Activated naive CD8-positive, alpha-beta T cell treated with anti-CD3 and anti-CD28 coated beads, Interleukin-2, amount 10 ng/mL, durations not matched to agents 7 days and 5 days (primary cell): ENCODE results near the gene PPAN. TPM values are rescaled to one million over a fixed set of nuclear protein-coding genes. Genes with fewer than 3 reads are reported as not detected.

Source experiments
- ATAC-seq: fragments of 150-1000 bp; cut with Tn5 transposase; one replicate; pipeline ENCODE4 v1.10.0; 2021; ENCODE audit warnings: low read depth, moderate library complexity
- POLR2A ChIA-PET: fragments of 350-600 bp; sonication (Branson Sonifier 250); formaldehyde crosslinking; loops from one replicate; lab custom pipeline; 2021; ENCODE audit warnings: antibody characterized with exemption; lab: Charles Lee
- DNase-seq: peaks from one replicate; pipeline ENCODE4 v3.0.0; 2021
- H3K27ac Mint-ChIP-seq: one replicate; pipeline ENCODE4 v1.8.0; 2022; ENCODE audit warnings: mild to moderate bottlenecking, mixed read lengths
- H3K27me3 Mint-ChIP-seq: one replicate; pipeline ENCODE4 v1.8.0; 2022; ENCODE audit warnings: mild to moderate bottlenecking, moderate library complexity, mixed read lengths
- H3K36me3 Mint-ChIP-seq: one replicate; pipeline ENCODE4 v1.8.0; 2021; ENCODE audit warnings: mild to moderate bottlenecking, mixed read lengths
- H3K4me1 Mint-ChIP-seq: one replicate; pipeline ENCODE4 v1.8.0; 2021; ENCODE audit warnings: mixed read lengths
- H3K4me3 Mint-ChIP-seq: one replicate; pipeline ENCODE4 v1.8.0; 2022; ENCODE audit warnings: mild to moderate bottlenecking, moderate library complexity, mixed read lengths
- H3K9me3 Mint-ChIP-seq: one replicate; pipeline ENCODE4 v1.8.0; 2021; ENCODE audit warnings: mixed read lengths
- total RNA-seq, 2 experiments: library from RNA; stranded (reverse); gene quantifications; one replicate each; pipeline ENCODE4 v1.2.3, GENCODE V29; 2021

PPAN gene
- total RNA-seq, result 100 to 1,000 TPM; 104 to 112 TPM

- Mint-ChIP-seq H3K9me3 (no peaks in the 10 kb centered on the region), H3K4me1 (peaks cover 50% of the 10 kb centered on the region), H3K27ac (peak within 1 kb of the TSS; percentile 100), H3K36me3 (peaks cover 32% of the 10 kb centered on the region), H3K27me3 (no peaks in the 10 kb centered on the region), H3K4me3 (peak within 1 kb of the TSS; percentile 85)
- ATAC-seq (peak; percentile 72), DNase-seq (peak; percentile 94)
- POLR2A ChIA-PET, result interaction anchor here (0.6 to 5.7 kb wide), 10 partner anchors 8 to 280 kb away, joined by 3 to 112 read pairs (median 5); partner anchors contain the start of genes DNMT1, EIF3G and P2RY11
Measured at GRCh38 chr19:10106100-10106936, at the start of gene PPAN. Gene PPAN, plus strand, starts transcription at chr19:10106362. Its CDS starts 33 bp downstream, at chr19:10106395.

GRCh38 chr19:10061717-10062310, 44.3 kb upstream of the PPAN start:
- peaks cover 18% of the 10 kb centered on the region for H3K27me3 Mint-ChIP-seq
- DNase-seq, result no peak
- H3K9me3 Mint-ChIP-seq, result no peaks in the 10 kb centered on the region
- POLR2A ChIA-PET, result no interaction called here
- H3K36me3 Mint-ChIP-seq, result no peaks in the 10 kb centered on the region
- no peak for ATAC-seq
- no peak overlapping the region for H3K4me3 Mint-ChIP-seq
- no peak overlapping the region for H3K27ac Mint-ChIP-seq
- no peaks in the 10 kb centered on the region for H3K4me1 Mint-ChIP-seq

GRCh38 chr19:10068205-10068604, 38.0 kb upstream of the PPAN start:
- peaks cover 5% of the 10 kb centered on the region for H3K4me1 Mint-ChIP-seq
- peaks cover 20% of the 10 kb centered on the region for H3K27me3 Mint-ChIP-seq
- no peaks in the 10 kb centered on the region for H3K9me3 Mint-ChIP-seq
- H3K36me3 Mint-ChIP-seq, result no peaks in the 10 kb centered on the region
- no peak overlapping the region for H3K27ac Mint-ChIP-seq
- POLR2A ChIA-PET, result interaction anchor here (0.5 kb wide), 1 partner anchor 145 kb away, joined by 3 read pairs; no protein-coding TSS in a partner anchor
- DNase-seq, result no peak
- ATAC-seq, result peak; percentile 47
- no peak overlapping the region for H3K4me3 Mint-ChIP-seq

- ATAC-seq, result no peak
- peaks cover 14% of the 10 kb centered on the region for H3K27me3 Mint-ChIP-seq
- POLR2A ChIA-PET, result interaction anchor here (1.0 kb wide), 1 partner anchor 33 kb away, joined by 6 read pairs; no protein-coding TSS in a partner anchor
Measured at GRCh38 chr19:10069046-10069445, 37.1 kb upstream of the PPAN start.

GRCh38 chr19:10070730-10071446, 35.3 kb upstream of the PPAN start:
- H3K9me3 Mint-ChIP-seq, result no peaks in the 10 kb centered on the region
- peaks cover 16% of the 10 kb centered on the region for H3K27me3 Mint-ChIP-seq
- H3K36me3 Mint-ChIP-seq, result no peaks in the 10 kb centered on the region
- H3K27ac Mint-ChIP-seq, result no peak overlapping the region
- DNase-seq (no peak), ATAC-seq (no peak)
- POLR2A ChIA-PET, result no interaction called here
- no peak overlapping the region for H3K4me3 Mint-ChIP-seq
- H3K4me1 Mint-ChIP-seq, result peaks cover 5% of the 10 kb centered on the region

More at GRCh38 chr19:10069046-10069445, 37.1 kb upstream of the PPAN start:
- no peaks in the 10 kb centered on the region for H3K36me3 Mint-ChIP-seq
- no peak overlapping the region for H3K27ac Mint-ChIP-seq
- no peak for DNase-seq
- no peaks in the 10 kb centered on the region for H3K9me3 Mint-ChIP-seq
- H3K4me1 Mint-ChIP-seq, result peaks cover 5% of the 10 kb centered on the region
- no peak overlapping the region for H3K4me3 Mint-ChIP-seq

GRCh38 chr19:10074153-10074552, 32.0 kb upstream of the PPAN start:
- ATAC-seq, result peak; percentile 76
- H3K27ac Mint-ChIP-seq, result no peak overlapping the region
- no peaks in the 10 kb centered on the region for H3K36me3 Mint-ChIP-seq
- H3K9me3 Mint-ChIP-seq, result no peaks in the 10 kb centered on the region
- peaks cover 21% of the 10 kb centered on the region for H3K27me3 Mint-ChIP-seq
- H3K4me1 Mint-ChIP-seq, result no peaks in the 10 kb centered on the region
- POLR2A ChIA-PET, result interaction anchor here (1.5 kb wide), 1 partner anchor 38 kb away, joined by 4 read pairs; the partner anchor contains the start of gene P2RY11
- DNase-seq, result no peak
- H3K4me3 Mint-ChIP-seq, result no peak overlapping the region

GRCh38 chr19:10076535-10076934, 29.6 kb upstream of the PPAN start:
- ATAC-seq, result no peak
- H3K4me1 Mint-ChIP-seq, result no peaks in the 10 kb centered on the region
- no peak overlapping the region for H3K4me3 Mint-ChIP-seq
- H3K27ac Mint-ChIP-seq, result no peak overlapping the region
- peaks cover 27% of the 10 kb centered on the region for H3K27me3 Mint-ChIP-seq
- no peaks in the 10 kb centered on the region for H3K9me3 Mint-ChIP-seq
- POLR2A ChIA-PET, result interaction anchor here (0.6 to 1.2 kb wide), 2 partner anchors 37 to 176 kb away, joined by 3 read pairs; no protein-coding TSS in a partner anchor
- no peaks in the 10 kb centered on the region for H3K36me3 Mint-ChIP-seq
- no peak for DNase-seq

GRCh38 chr19:10078329-10078728, 27.8 kb upstream of the PPAN start:
- Mint-ChIP-seq H3K27ac (no peak overlapping the region), H3K4me1 (no peaks in the 10 kb centered on the region), H3K9me3 (no peaks in the 10 kb centered on the region), H3K27me3 (peaks cover 27% of the 10 kb centered on the region), H3K36me3 (no peaks in the 10 kb centered on the region), H3K4me3 (no peak overlapping the region)
- POLR2A ChIA-PET, result no interaction called here
- DNase-seq (no peak), ATAC-seq (no peak)

GRCh38 chr19:10079031-10079453, 27.1 kb upstream of the PPAN start:
- peak overlapping the region; percentile 21 for H3K27ac Mint-ChIP-seq
- H3K4me3 Mint-ChIP-seq, result no peak overlapping the region
- peaks cover 27% of the 10 kb centered on the region for H3K27me3 Mint-ChIP-seq
- no peaks in the 10 kb centered on the region for H3K9me3 Mint-ChIP-seq
- no peak for DNase-seq
- no peaks in the 10 kb centered on the region for H3K36me3 Mint-ChIP-seq
- H3K4me1 Mint-ChIP-seq, result no peaks in the 10 kb centered on the region
- POLR2A ChIA-PET, result no interaction called here
- no peak for ATAC-seq

- Mint-ChIP-seq H3K27me3 (peaks cover 7% of the 10 kb centered on the region), H3K27ac (no peak overlapping the region), H3K9me3 (no peaks in the 10 kb centered on the region), H3K4me3 (no peak overlapping the region), H3K36me3 (peaks cover 12% of the 10 kb centered on the region), H3K4me1 (peaks cover 11% of the 10 kb centered on the region)
- no peak for ATAC-seq
- no peak for DNase-seq
- POLR2A ChIA-PET, result interaction anchor here (0.8 to 1.3 kb wide), 2 partner anchors 12 to 29 kb away, joined by 3 to 4 read pairs; no protein-coding TSS in a partner anchor
Measured at GRCh38 chr19:10083911-10084310, 22.3 kb upstream of the PPAN start.

GRCh38 chr19:10084803-10085202, 21.4 kb upstream of the PPAN start:
- peaks cover 7% of the 10 kb centered on the region for H3K27me3 Mint-ChIP-seq
- ATAC-seq (no peak), DNase-seq (no peak)
- H3K4me1 Mint-ChIP-seq, result peaks cover 14% of the 10 kb centered on the region
- H3K27ac Mint-ChIP-seq, result peak overlapping the region; percentile 92
- POLR2A ChIA-PET, result interaction anchor here (0.8 to 1.5 kb wide), 3 partner anchors 11 to 29 kb away, joined by 3 to 4 read pairs (median 3); partner anchors contain the start of gene ANGPTL6
- H3K4me3 Mint-ChIP-seq, result no peak overlapping the region
- H3K36me3 Mint-ChIP-seq, result peaks cover 19% of the 10 kb centered on the region
- H3K9me3 Mint-ChIP-seq, result no peaks in the 10 kb centered on the region

- Mint-ChIP-seq H3K4me3 (peak within 1 kb of the TSS; percentile 91), H3K36me3 (peaks cover 22% of the 10 kb centered on the region), H3K27ac (peak within 1 kb of the TSS; percentile 92), H3K27me3 (peaks cover 2% of the 10 kb centered on the region), H3K4me1 (peaks cover 17% of the 10 kb centered on the region), H3K9me3 (no peaks in the 10 kb centered on the region)
- DNase-seq (peak; percentile 94), ATAC-seq (peak; percentile 92)
- POLR2A ChIA-PET, result interaction anchor here (1.2 to 1.5 kb wide), 3 partner anchors 10 to 28 kb away, joined by 3 to 4 read pairs (median 3); partner anchors contain the start of gene ANGPTL6
Measured at GRCh38 chr19:10085641-10086590, 20.2 kb upstream of the PPAN start, which contains the start of gene SHFL. Gene SHFL, plus strand, starts transcription at chr19:10086317. Its CDS starts 111 bp downstream, at chr19:10086428.
